DMS153 treated with DMSO at 0.1 percent for 48 hours (cell line): Measurements from ENCODE around the gene EHBP1.
"Not testable (repeated sequence)": the region's sequence is repeated elsewhere in the genome, so short reads cannot be mapped to it uniquely, and the experiment has no call there.

Experiments used
- DNase-seq: peaks from one replicate; lab custom pipeline; 2025; ENCODE audit not compliant: unreplicated experiment; lab: John Stamatoyannopoulos, UW

EHBP1 gene

GRCh38 chr2:63058144-63058920 lies 352.8 kb downstream of the EHBP1 start:
- no peak for DNase-seq

GRCh38 chr2:63058921-63059792 lies 353.6 kb downstream of the EHBP1 start:
- DNase-seq = no peak

GRCh38 chr2:63059793-63060471 lies 354.4 kb downstream of the EHBP1 start:
- no peak for DNase-seq

GRCh38 chr2:63060472-63060991 lies 355.0 kb downstream of the EHBP1 start:
- no peak for DNase-seq

GRCh38 chr2:63064197-63064596 lies 358.7 kb downstream of the EHBP1 start:
- no peak for DNase-seq

- DNase-seq = no peak
Measured at GRCh38 chr2:63064661-63065060, 359.1 kb downstream of the EHBP1 start.

GRCh38 chr2:63066265-63066664 lies 360.8 kb downstream of the EHBP1 start:
- no peak for DNase-seq

GRCh38 chr2:63066838-63067237 lies 361.3 kb downstream of the EHBP1 start:
- no peak for DNase-seq

GRCh38 chr2:63071664-63072063 lies 366.2 kb downstream of the EHBP1 start:
- no peak for DNase-seq

- no peak for DNase-seq
Measured at GRCh38 chr2:63073994-63074393, 368.5 kb downstream of the EHBP1 start.

- DNase-seq = not testable (repeated sequence)
Measured at GRCh38 chr2:63074399-63074798, 368.9 kb downstream of the EHBP1 start.

GRCh38 chr2:63078852-63079606 lies 373.5 kb downstream of the EHBP1 start:
- DNase-seq = no peak

GRCh38 chr2:63081404-63081803 lies 375.9 kb downstream of the EHBP1 start:
- DNase-seq = no peak

GRCh38 chr2:63086687-63087086 lies 381.2 kb downstream of the EHBP1 start:
- DNase-seq = no peak

- no peak for DNase-seq
Measured at GRCh38 chr2:63092401-63092800, 386.9 kb downstream of the EHBP1 start.

GRCh38 chr2:63092857-63093256 lies 387.3 kb downstream of the EHBP1 start:
- DNase-seq = no peak

GRCh38 chr2:63093502-63093901 lies 388.0 kb downstream of the EHBP1 start:
- no peak for DNase-seq
